ENCODE results near the gene HAO1. TPM values are rescaled to one million over a fixed set of nuclear protein-coding genes. Genes with fewer than 3 reads are reported as not detected.
"Not testable (repeated sequence)": the region's sequence is repeated elsewhere in the genome, so short reads cannot be mapped to it uniquely, and the experiment has no call there.

HAO1 gene
- total RNA-seq, 2 experiments from 2014 or later, result not detected

- DNase-seq, result not testable (repeated sequence)
Observed at GRCh38 chr20:7956561-7956960, 16.3 kb upstream of the HAO1 start.

GRCh38 chr20:7950387-7950786, 10.1 kb upstream of the HAO1 start:
- DNase-seq, result no peak
- ATAC-seq, result no peak
- H3K36me3 Mint-ChIP-seq, result no peaks in the 10 kb centered on the region
- no peaks in the 10 kb centered on the region for H3K4me1 Mint-ChIP-seq
- CTCF ChIA-PET, result no interaction called here
- no peak overlapping the region for H3K4me3 Mint-ChIP-seq
- peaks cover 2% of the 10 kb centered on the region for H3K27me3 Mint-ChIP-seq
- H3K27ac Mint-ChIP-seq, result no peak overlapping the region
- no peaks in the 10 kb centered on the region for H3K9me3 Mint-ChIP-seq (ENCODE audit: low read depth)

More at GRCh38 chr20:7956561-7956960, 16.3 kb upstream of the HAO1 start:
- H3K4me3 Mint-ChIP-seq; H3K9me3 Mint-ChIP-seq (ENCODE audit: low read depth); H3K27me3 Mint-ChIP-seq; ATAC-seq; H3K27ac Mint-ChIP-seq; H3K4me1 Mint-ChIP-seq; H3K36me3 Mint-ChIP-seq; CTCF ChIA-PET: not testable (repeated sequence)

GRCh38 chr20:7943891-7944290, 3.6 kb upstream of the HAO1 start:
- DNase-seq (no peak), ATAC-seq (no peak)
- Mint-ChIP-seq H3K9me3 (ENCODE audit: low read depth) (no peaks in the 10 kb centered on the region), H3K27me3 (peaks cover 5% of the 10 kb centered on the region), H3K4me1 (no peaks in the 10 kb centered on the region), H3K36me3 (no peaks in the 10 kb centered on the region), H3K4me3 (no peak overlapping the region), H3K27ac (no peak overlapping the region)
- CTCF ChIA-PET, result no interaction called here

GRCh38 chr20:7939663-7940062, 595 bp downstream of the HAO1 start:
- ATAC-seq (no peak), DNase-seq (no peak)
- no peak overlapping the region for H3K27ac Mint-ChIP-seq
- H3K27me3 Mint-ChIP-seq, result peaks cover 9% of the 10 kb centered on the region
- CTCF ChIA-PET, result no interaction called here
- H3K4me1 Mint-ChIP-seq, result no peaks in the 10 kb centered on the region
- no peak overlapping the region for H3K4me3 Mint-ChIP-seq
- no peaks in the 10 kb centered on the region for H3K9me3 Mint-ChIP-seq (ENCODE audit: low read depth)
- H3K36me3 Mint-ChIP-seq, result no peaks in the 10 kb centered on the region

GRCh38 chr20:7938058-7938457, 2.2 kb downstream of the HAO1 start:
- Mint-ChIP-seq H3K27me3 (peaks cover 12% of the 10 kb centered on the region), H3K27ac (no peak overlapping the region), H3K9me3 (ENCODE audit: low read depth) (no peaks in the 10 kb centered on the region), H3K4me3 (no peak overlapping the region), H3K36me3 (no peaks in the 10 kb centered on the region), H3K4me1 (no peaks in the 10 kb centered on the region)
- DNase-seq (no peak), ATAC-seq (no peak)
- CTCF ChIA-PET, result interaction anchor here (0.9 to 4.7 kb wide), 3 partner anchors 11 to 783 kb away, joined by 3 to 51 read pairs (median 13); no protein-coding TSS in a partner anchor

- no peaks in the 10 kb centered on the region for H3K9me3 Mint-ChIP-seq (ENCODE audit: low read depth)
- ATAC-seq (no peak), DNase-seq (no peak)
- H3K4me1 Mint-ChIP-seq, result no peaks in the 10 kb centered on the region
- no peaks in the 10 kb centered on the region for H3K36me3 Mint-ChIP-seq
- H3K27me3 Mint-ChIP-seq, result peaks cover 13% of the 10 kb centered on the region
- no peak overlapping the region for H3K4me3 Mint-ChIP-seq
- CTCF ChIA-PET, result interaction anchor here (1.3 to 4.7 kb wide), 6 partner anchors 8 to 784 kb away, joined by 4 to 51 read pairs (median 6); no protein-coding TSS in a partner anchor
- no peak overlapping the region for H3K27ac Mint-ChIP-seq
Observed at GRCh38 chr20:7937328-7937727, 2.9 kb downstream of the HAO1 start.

- CTCF ChIA-PET, result interaction anchor here (1.1 to 4.7 kb wide), 3 partner anchors 10 to 786 kb away, joined by 3 to 51 read pairs (median 7); no protein-coding TSS in a partner anchor
- no peak overlapping the region for H3K27ac Mint-ChIP-seq
- no peaks in the 10 kb centered on the region for H3K4me1 Mint-ChIP-seq
Observed at GRCh38 chr20:7935027-7935551, 5.2 kb downstream of the HAO1 start.

GRCh38 chr20:7933346-7933745, 6.9 kb downstream of the HAO1 start:
- no peak overlapping the region for H3K27ac Mint-ChIP-seq
- no peaks in the 10 kb centered on the region for H3K9me3 Mint-ChIP-seq (ENCODE audit: low read depth)
- no peak for ATAC-seq
- no peak for DNase-seq
- no peaks in the 10 kb centered on the region for H3K4me1 Mint-ChIP-seq
- H3K27me3 Mint-ChIP-seq, result peaks cover 16% of the 10 kb centered on the region
- H3K4me3 Mint-ChIP-seq, result no peak overlapping the region
- CTCF ChIA-PET, result no interaction called here
- H3K36me3 Mint-ChIP-seq, result no peaks in the 10 kb centered on the region

More at GRCh38 chr20:7935027-7935551, 5.2 kb downstream of the HAO1 start:
- Mint-ChIP-seq H3K27me3 (peaks cover 13% of the 10 kb centered on the region), H3K4me3 (no peak overlapping the region), H3K9me3 (ENCODE audit: low read depth) (no peaks in the 10 kb centered on the region), H3K36me3 (no peaks in the 10 kb centered on the region)
- ATAC-seq (no peak), DNase-seq (no peak)

GRCh38 chr20:7930343-7930742, 9.9 kb downstream of the HAO1 start:
- Mint-ChIP-seq H3K9me3 (ENCODE audit: low read depth) (no peaks in the 10 kb centered on the region), H3K27me3 (peaks cover 18% of the 10 kb centered on the region), H3K36me3 (no peaks in the 10 kb centered on the region), H3K4me3 (no peak overlapping the region), H3K27ac (no peak overlapping the region), H3K4me1 (no peaks in the 10 kb centered on the region)
- CTCF ChIA-PET, result no interaction called here
- DNase-seq (no peak), ATAC-seq (no peak)

GRCh38 chr20:7926767-7927166, 13.5 kb downstream of the HAO1 start:
- no peaks in the 10 kb centered on the region for H3K9me3 Mint-ChIP-seq (ENCODE audit: low read depth)
- H3K27me3 Mint-ChIP-seq, result peaks cover 8% of the 10 kb centered on the region
- no peak for ATAC-seq
- no peak overlapping the region for H3K4me3 Mint-ChIP-seq
- CTCF ChIA-PET, result interaction anchor here (1.2 kb wide), 1 partner anchor 11 kb away, joined by 3 read pairs; no protein-coding TSS in a partner anchor
- no peaks in the 10 kb centered on the region for H3K4me1 Mint-ChIP-seq
- H3K36me3 Mint-ChIP-seq, result no peaks in the 10 kb centered on the region
- H3K27ac Mint-ChIP-seq, result no peak overlapping the region
- DNase-seq, result no peak

GRCh38 chr20:7926323-7926722, 13.9 kb downstream of the HAO1 start:
- peaks cover 8% of the 10 kb centered on the region for H3K27me3 Mint-ChIP-seq
- CTCF ChIA-PET, result interaction anchor here (1.2 to 1.4 kb wide), 2 partner anchors 10 to 12 kb away, joined by 3 to 4 read pairs; no protein-coding TSS in a partner anchor
- H3K36me3 Mint-ChIP-seq, result no peaks in the 10 kb centered on the region
- ATAC-seq (no peak), DNase-seq (no peak)
- no peak overlapping the region for H3K27ac Mint-ChIP-seq
- no peaks in the 10 kb centered on the region for H3K9me3 Mint-ChIP-seq (ENCODE audit: low read depth)
- no peak overlapping the region for H3K4me3 Mint-ChIP-seq
- H3K4me1 Mint-ChIP-seq, result no peaks in the 10 kb centered on the region

GRCh38 chr20:7924692-7925091, 15.6 kb downstream of the HAO1 start:
- Mint-ChIP-seq H3K9me3 (ENCODE audit: low read depth) (no peaks in the 10 kb centered on the region), H3K36me3 (no peaks in the 10 kb centered on the region), H3K27me3 (peaks cover 6% of the 10 kb centered on the region), H3K4me3 (no peak overlapping the region), H3K4me1 (no peaks in the 10 kb centered on the region), H3K27ac (no peak overlapping the region)
- CTCF ChIA-PET, result no interaction called here
- ATAC-seq (no peak), DNase-seq (no peak)

GRCh38 chr20:7916648-7917047, 23.6 kb downstream of the HAO1 start:
- no peaks in the 10 kb centered on the region for H3K4me1 Mint-ChIP-seq
- no peaks in the 10 kb centered on the region for H3K27me3 Mint-ChIP-seq
- no peak for ATAC-seq
- no peak for DNase-seq
- H3K27ac Mint-ChIP-seq, result no peak overlapping the region
- H3K36me3 Mint-ChIP-seq, result no peaks in the 10 kb centered on the region
- CTCF ChIA-PET, result no interaction called here
- no peak overlapping the region for H3K4me3 Mint-ChIP-seq
- H3K9me3 Mint-ChIP-seq (ENCODE audit: low read depth), result no peaks in the 10 kb centered on the region

- Mint-ChIP-seq H3K9me3 (ENCODE audit: low read depth) (no peaks in the 10 kb centered on the region), H3K4me3 (no peak overlapping the region), H3K27me3 (no peaks in the 10 kb centered on the region), H3K4me1 (no peaks in the 10 kb centered on the region), H3K36me3 (no peaks in the 10 kb centered on the region), H3K27ac (no peak overlapping the region)
- CTCF ChIA-PET, result no interaction called here
- ATAC-seq, result no peak
- no peak for DNase-seq
Observed at GRCh38 chr20:7912551-7912950, 27.7 kb downstream of the HAO1 start.
